ENCODE results near the gene SCARB1. TPM values are rescaled to one million over a fixed set of nuclear protein-coding genes. Genes with fewer than 3 reads are reported as not detected.

SCARB1 gene
- total and polyA plus RNA-seq, 2 of the 13 experiments (the other 11 are each of a cell fraction or from before 2014, with no cell fraction given), result 63.4 to 160 TPM

- TF ChIP-seq ZNF564 (CRISPR knock-in tag; IDR thresholded peaks at IDR 0.05) (no peak), LCORL (IDR thresholded peaks at IDR 0.05) (no peak), LCORL (CRISPR knock-in tag; IDR thresholded peaks at IDR 0.05) (peak; percentile 59; the same call in 1 of the 2 replicates), SRY (CRISPR knock-in tag; IDR thresholded peaks at IDR 0.05) (no peak), PRMT3 (CRISPR knock-in tag; IDR thresholded peaks at IDR 0.05; ENCODE audit: borderline replicate concordance, low read depth) (no peak), ZEB1 (IDR thresholded peaks at IDR 0.05; ENCODE audit: insufficient replicate concordance, low read depth) (peak; percentile 57), ZMAT5 (CRISPR knock-in tag; IDR thresholded peaks at IDR 0.05; ENCODE audit: borderline replicate concordance, low read depth) (no peak), ZNF775 (CRISPR knock-in tag; IDR thresholded peaks at IDR 0.05; ENCODE audit: borderline replicate concordance) (no peak), ZNF275 (CRISPR knock-in tag; IDR thresholded peaks at IDR 0.05; ENCODE audit: borderline replicate concordance) (no peak), STAG1 (CRISPR knock-in tag; IDR thresholded peaks at IDR 0.05) (peak; percentile 14; the same call in 1 of the 2 replicates), NFYB (CRISPR knock-in tag; IDR thresholded peaks at IDR 0.05) (no peak), ZNF660 (CRISPR knock-in tag; IDR thresholded peaks at IDR 0.05; ENCODE audit: borderline replicate concordance, low read depth) (no peak), KDM4B (CRISPR knock-in tag; IDR thresholded peaks at IDR 0.05) (peak; percentile 41; the same call in 1 of the 2 replicates), ZNF629 (CRISPR knock-in tag; conservative IDR thresholded peaks at IDR 0.05) (no peak), TBX3 (IDR thresholded peaks at IDR 0.05; ENCODE audit: borderline replicate concordance) (no peak), SYNCRIP (IDR thresholded peaks at IDR 0.05; ENCODE audit: insufficient read depth, low read depth, low read length) (no peak), BRCA1 (CRISPR knock-in tag; IDR thresholded peaks at IDR 0.05) (no peak), CEBPG (CRISPR knock-in tag; IDR thresholded peaks at IDR 0.05) (peak; percentile 84), SMARCC2 (IDR thresholded peaks at IDR 0.05) (no peak), RBFOX2 (IDR thresholded peaks at IDR 0.05; ENCODE audit: low read depth, low read length) (no peak), BCL6 (CRISPR knock-in tag; IDR thresholded peaks at IDR 0.05) (peak; percentile 69), CREM (IDR thresholded peaks at IDR 0.05) (peak; percentile 39; the same call in 1 of the 2 replicates), CREM (CRISPR knock-in tag; IDR thresholded peaks at IDR 0.05) (no peak), PITX1 (CRISPR knock-in tag; IDR thresholded peaks at IDR 0.05) (peak; percentile 70), ZNF639 (CRISPR knock-in tag; conservative IDR thresholded peaks at IDR 0.05) (no peak), ZNF614 (CRISPR knock-in tag; IDR thresholded peaks at IDR 0.05; ENCODE audit: borderline replicate concordance) (peak; percentile 36; the same call in 1 of the 2 replicates), THAP9 (CRISPR knock-in tag; IDR thresholded peaks at IDR 0.05; ENCODE audit: borderline replicate concordance) (no peak), HDAC1 (CRISPR knock-in tag; IDR thresholded peaks at IDR 0.05) (no peak), THYN1 (CRISPR knock-in tag; IDR thresholded peaks at IDR 0.05; ENCODE audit: borderline replicate concordance, low read depth) (no peak)
Observed at GRCh38 chr12:124881123-124881522, 17.5 kb upstream of the SCARB1 start (continued).
